AG20443 (cell line): ENCODE data around the gene ATP6V1B1.

ENCODE experiments used
- DNase-seq: peaks from one replicate; pipeline ENCODE4 v3.0.0; 2012; ENCODE audit warnings: low spot score, mixed read lengths

ATP6V1B1 gene

DNA sequence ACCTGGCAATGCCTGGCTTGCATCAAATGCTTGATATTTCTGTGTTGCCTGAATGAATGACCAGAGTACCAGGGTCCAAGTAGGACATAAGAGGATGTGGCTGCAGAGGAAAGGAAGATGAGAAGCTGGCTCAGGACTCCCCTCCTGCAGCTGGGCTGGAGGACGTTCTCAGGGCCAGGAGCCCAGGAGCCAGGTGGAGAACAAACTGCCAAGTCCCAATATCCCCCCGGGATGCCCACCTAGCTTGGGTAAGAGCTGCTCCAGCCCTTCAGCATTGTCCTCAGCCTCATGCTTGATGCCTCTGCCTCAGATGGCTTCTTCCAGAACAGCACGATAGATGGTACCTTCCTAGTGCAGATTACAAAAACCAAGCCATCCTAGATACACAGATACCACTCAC lies 8.6 kb upstream of the ATP6V1B1 start:
- no peak for DNase-seq

DNA sequence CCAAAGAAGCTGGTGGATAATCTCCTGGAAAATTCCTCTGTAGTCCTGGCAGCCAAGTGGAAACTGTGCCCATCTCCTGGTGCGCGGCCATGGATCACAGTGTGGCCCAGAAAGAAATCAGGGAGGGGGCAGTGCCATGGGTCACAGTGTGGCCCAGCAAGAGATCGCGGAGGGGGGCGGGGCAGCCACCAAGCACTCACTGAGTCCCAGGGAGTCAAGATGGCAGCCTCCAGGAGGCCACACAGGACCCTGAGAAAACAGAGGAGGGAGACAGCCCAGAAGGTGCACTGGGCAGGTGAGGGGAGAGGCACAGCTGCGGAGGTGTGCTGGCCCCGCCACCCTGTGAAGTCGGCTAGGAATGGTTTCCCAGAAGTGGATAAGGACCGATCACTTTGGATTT lies 8.1 kb upstream of the ATP6V1B1 start:
- no peak for DNase-seq

DNA sequence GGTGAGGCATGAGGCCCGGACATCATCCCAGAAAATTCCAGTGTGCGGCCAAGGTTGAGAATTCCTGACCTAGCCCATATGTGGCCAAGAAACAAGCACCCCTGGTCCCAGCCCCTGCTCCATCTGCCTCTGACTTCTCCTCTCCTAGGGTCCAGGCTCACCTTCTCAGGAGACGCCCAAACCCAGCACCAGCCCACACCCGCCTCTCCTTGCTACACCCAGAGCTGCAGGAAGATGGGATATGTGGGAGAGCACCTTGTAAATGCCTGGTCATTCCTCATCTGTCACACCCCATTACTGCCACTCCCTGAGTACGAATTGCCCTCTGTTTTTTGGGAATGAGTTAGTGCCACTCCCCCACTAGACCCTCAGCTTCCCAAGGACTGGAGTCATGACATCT lies 7.3 kb upstream of the ATP6V1B1 start:
- DNase-seq, result no peak

DNA sequence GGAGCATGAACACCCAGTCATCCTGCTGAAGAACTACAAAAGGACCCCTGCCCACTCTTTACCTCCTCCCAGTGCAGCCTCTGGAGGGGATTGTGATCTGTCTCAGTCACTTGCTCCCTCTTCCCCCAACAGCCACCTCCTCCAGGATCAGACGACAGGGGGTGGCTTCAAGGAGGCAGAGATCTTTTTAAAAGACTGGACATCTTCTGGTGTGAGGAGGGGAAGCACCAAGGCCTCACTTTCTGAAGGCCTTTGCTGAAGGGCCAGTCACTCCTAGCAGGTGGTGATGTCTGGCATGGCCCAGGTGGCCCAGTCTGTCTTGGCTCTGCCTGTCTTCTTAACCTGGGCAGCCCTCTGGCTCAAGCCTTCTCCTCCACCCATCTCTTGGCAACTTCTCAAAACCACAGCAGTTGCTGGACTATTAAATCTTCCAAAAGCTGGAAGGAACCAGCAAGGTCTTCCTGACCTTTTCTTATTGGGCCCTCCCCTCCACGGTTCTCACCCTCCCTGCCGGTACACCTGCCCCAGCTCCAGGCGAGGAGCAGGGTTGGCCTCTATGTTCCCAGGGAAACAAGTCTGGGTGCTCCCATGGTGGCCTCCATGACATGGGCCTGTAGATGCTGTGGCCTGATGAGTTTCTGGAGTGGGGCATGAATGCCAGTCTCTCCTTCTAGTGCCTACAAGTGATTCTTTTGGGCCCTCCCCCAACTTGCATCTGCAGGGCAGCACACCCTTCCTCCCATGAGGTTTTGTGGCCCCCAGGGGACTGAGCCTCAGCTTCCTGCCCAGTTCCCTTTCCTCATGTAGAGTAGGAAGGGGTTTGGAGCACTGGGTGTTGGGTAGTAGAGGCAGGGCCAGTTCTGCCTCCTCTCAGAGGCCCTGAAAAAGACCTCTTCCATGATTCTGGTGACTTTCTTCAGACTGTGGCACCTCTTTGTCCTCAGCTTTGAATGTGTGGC lies 5.0 kb upstream of the ATP6V1B1 start:
- no peak for DNase-seq

DNA sequence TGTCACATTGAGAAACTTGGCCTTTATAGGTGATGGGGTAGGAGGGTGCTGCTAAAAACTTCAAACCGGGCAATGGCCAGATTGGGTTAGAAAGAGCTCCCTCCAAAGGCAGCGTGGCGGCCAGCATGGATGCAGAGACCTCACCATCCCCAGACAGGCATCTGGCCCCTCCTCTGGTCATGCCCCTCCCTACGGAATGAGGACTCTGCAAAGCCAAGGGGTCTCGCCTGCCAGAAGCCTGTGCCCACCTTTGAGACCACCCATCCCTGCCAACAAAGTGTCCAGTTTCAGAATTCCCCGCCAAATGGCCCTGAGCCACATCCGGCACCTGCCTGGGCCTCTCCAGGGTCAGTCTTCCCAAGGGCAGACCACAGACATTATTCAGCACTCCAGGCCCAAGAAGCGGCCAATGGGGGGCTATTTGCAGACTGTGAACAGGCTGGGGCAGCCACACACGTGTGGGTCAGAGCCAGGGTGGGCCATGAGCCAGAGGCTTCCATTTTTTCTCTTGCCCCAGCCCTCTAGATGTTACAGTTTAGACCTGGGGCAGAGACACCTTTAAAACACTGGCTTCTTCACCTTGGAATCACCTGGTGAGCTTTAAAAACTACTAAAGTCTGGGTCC lies 4.2 kb upstream of the ATP6V1B1 start:
- DNase-seq, result no peak

DNA sequence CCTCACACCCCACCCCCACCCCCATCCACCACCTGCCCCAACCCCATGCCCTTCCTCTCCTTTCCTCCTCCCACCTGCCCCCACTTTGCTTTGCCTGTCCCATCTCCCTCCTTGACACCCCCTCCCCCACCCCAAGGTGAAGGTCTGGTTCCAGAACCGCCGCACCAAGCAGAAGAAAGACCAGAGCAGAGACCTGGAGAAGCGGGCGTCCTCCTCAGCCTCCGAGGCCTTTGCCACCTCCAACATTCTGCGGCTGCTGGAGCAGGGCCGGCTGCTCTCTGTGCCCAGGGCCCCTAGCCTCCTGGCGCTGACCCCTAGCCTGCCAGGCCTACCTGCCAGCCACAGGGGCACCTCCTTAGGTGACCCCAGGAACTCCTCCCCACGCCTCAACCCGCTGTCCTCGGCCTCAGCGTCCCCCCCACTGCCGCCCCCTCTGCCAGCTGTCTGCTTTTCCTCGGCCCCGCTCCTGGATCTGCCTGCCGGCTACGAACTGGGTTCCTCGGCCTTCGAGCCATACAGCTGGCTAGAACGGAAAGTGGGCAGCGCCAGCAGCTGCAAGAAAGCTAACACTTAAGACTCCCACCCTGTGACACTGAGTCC lies 3.0 kb upstream of the ATP6V1B1 start:
- DNase-seq, result no peak

DNA sequence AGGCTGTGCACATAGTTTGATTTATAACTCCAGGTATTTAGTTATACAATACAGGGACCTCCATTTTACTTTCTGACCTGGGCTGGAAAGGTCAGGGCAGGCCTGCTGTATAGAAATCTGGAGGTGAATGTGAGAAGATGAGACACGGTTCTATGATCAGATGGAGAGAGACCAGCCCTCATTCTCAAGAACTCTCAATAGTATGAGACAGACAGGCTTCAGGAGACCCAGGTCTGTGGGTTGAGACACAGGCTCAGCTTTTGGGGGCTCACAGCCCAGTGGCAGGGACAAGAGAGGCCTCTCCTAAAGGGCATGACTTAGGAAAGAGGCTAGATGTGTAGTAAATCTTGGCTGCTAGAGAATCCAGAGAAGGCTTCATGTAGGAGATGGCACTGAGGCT lies 719 bp upstream of the ATP6V1B1 start:
- DNase-seq, result no peak

DNA sequence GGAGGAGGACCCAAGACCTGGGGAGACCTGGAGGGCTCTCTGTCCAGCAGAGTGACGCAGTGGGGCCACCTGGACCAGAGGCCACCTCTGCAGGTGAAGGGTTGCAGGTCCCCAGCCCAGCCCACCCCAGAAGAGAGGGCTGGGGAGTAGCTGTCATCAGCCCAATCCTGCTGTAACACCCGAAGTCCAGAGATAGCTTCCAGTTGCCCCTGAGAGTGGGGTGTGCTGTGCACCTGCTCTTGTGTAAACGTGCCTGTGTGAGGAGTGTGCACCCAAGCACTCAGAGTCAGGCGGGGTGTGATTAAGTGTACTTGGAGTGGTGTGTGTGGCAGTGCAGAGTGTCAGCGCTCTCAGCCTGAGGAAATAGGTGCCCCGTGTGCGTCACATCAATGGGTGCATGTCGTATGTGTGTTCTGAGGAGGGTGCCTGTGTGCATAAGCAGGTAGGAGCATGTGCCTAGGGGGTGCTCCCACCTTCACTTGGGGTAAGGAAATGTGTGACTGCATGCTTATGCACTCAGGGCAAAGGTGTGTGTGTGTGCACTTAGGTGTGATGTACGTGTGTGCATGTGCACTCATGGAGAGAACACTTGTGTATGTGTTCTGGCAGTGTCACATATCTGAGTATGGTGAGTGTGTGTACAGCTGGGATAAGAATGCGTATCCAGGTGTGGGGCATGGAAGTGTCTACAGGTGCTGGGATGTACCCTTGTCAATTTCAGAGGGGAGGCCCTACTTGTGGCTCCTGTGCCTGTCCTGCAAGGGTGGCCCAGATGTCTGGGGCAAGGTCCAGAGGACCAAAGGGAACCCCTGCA lies 672 bp downstream of the ATP6V1B1 start:
- DNase-seq, result no peak

DNA sequence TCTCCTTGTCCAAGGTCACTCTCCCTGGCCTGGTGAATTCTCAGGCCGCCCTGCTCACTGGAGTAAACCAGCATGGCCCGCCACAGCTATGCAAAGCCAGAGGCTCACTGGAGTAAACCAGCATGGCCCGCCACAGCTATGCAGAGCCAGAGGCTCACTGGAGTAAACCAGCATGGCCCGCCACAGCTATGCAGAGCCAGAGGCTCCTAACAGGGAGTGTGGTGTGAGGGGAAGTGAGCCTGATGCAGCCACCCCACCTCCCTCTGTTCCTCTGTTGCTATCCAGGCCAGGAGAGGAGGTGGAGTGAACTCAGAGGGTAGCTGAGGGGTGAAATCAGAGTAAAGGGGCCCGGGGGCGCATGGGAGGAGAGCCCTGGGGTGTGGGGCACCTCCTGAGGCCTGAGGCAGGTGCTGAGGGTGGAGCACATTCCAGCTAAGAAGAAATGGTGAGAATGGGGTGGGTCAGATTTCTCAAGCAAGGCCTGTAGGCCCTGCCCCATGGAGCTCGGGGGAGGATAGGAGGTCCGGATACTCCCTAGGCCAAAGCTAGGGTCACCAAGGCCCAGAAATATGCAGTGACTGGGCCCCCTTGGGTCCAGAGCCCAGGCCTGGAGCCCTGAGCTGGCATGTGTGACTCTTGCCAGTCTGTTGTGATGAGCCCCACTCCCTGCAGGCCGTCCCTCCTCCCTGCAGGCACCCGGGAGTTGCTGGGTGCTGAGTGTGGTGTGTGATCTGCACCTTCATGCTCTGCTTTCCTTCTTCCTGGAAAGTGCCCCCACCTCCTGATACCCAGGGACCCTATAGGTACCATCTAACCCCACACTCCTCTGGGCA lies 1.5 kb downstream of the ATP6V1B1 start:
- DNase-seq, result no peak

DNA sequence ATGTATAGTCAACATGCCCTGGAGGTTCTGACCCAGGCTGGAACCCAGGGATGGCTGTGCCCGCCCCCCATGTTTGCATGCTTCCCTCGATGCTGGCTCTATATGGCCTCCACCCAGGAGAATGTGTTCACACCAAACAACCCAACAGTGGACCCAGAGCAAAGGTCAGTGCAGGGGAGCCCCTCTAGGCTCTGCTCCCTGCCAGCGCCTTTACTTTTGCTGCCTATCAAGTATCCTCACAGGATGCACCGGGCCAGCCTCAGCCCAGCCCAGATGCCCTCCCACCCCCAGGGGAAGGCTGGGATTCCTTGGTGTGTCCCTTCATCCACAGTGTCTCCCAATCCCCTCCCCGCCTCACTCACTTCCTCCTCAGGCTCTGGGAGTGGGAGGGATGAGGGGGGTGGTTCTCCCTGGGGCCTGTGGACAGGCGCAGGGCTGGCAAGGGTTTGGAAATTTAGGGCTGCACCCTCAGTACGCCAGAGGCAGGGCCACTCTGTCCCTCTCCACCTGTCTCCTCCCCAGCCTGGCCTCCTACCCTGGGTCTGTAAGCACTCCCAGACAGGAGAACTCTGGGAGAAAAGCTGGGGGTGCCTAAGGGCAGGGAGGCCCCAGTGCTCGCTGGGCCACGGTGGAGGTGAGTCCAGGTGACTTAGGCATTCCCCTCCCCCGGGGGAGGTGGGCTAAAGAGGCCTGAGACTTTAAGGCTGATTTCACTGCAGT lies 2.3 kb downstream of the ATP6V1B1 start:
- no peak for DNase-seq

DNA sequence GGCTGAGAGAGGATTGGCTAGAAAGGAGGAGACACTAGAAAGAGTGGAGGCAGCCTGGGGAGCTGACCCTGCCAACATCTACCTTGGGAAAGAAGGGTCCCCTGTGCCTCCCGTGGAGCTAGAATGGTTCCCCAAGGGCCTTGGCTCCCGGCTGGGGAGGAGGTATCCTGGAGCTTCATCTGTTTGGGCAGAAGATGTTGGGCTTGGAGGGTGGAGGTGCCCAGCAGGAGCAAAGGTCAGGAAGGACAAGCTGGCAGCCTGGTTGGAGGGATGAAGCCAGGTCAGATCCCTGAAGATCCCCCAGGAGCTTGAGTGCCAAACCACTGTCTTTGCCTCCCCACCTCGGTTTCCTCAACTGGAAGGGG lies 2.9 kb downstream of the ATP6V1B1 start:
- DNase-seq, result no peak

DNA sequence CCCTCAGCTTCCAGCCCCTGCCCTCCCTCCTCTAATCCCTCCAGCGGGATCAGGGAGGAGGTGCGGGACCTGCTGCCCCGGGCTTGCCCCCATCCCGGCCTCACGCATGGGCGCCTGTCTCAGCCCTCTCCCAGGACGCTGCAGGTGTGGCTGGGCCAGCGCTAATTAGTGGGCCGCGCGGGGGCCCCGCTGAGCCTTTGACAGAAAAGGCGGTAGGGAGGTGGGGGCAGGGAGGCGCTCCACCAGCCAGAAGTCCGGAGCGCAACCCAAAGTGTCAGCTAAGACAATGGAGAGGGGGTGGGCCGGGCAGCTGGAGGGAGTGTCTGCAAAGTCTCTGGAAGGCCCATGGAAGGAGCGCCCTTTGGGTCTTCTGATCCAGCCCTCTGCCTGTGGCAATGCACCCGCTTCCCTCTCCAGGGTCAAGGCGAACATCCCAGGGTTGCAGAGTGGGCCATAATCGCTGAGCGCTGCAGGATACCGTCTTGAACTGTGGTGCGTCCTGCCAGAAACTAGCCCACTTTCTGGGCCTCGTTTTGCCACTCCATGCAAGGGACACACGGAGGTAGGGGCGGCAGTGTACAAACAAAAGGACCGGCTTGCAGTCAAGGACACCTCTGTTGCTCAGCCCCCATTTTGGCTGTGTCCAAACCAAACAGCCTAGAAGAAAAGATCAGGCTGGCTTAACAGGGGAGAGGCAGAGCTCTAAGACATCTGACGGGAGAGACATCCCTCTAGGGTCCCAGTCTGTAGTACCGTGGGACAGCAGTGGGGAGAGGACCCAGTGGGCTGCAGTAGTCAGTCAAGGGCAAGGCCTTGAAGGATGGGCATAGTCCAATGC lies 3.5 kb downstream of the ATP6V1B1 start:
- no peak for DNase-seq

DNA sequence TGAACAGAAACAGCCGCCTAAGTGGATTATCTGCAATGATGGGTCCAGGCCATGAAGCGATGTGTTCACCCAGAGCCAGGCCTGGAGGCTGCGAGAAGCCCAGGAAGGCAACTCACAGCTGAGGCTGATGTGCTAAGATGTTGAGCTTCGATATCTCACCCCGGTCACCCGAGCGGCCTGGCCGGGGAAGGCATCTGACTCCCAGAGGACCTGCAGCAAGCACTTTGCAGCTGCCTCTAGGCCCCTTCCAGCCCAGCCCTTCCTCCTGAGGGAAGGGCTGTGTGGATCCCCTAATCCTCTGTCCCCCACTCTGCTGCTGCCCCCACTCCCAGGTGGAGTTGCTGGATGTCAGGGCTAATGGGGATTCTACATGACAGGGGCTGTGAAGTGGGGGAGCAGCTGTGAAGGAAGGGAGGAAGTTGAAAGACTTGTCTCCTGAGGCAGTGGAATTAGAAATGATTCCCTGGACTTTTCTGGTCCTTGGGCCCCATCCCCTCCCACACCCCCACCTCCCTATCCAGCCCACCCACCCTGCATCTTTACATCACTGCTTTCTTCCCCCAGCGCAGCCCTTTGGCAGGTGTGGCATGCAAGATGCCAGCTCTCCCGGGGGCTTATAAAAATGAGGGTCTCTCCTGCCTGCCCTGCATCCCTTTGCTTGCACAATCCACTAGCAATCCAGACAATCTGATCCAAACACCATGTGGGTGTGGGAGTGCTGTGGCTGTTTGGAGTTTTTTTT lies 4.3 kb downstream of the ATP6V1B1 start:
- DNase-seq, result no peak

DNA sequence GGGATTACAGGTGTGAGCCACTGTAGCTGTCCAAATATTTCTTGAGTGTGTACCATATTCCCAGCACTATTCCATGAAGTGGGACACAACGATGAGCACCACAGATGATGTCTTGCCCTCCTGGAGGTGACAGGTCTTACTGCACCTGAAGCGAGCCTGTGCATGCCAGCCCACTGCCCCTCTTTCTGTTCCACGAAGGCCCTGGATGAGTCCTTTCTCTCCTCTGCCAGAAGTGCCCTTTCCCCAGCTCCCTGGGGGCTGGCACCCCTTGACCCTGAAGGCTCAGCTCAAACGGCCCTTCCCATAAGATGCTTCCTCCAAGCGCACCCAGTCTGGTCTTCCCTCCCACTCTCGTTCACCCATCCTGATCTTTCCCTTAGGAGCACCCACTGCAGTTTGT lies 5.5 kb downstream of the ATP6V1B1 start:
- no peak for DNase-seq

DNA sequence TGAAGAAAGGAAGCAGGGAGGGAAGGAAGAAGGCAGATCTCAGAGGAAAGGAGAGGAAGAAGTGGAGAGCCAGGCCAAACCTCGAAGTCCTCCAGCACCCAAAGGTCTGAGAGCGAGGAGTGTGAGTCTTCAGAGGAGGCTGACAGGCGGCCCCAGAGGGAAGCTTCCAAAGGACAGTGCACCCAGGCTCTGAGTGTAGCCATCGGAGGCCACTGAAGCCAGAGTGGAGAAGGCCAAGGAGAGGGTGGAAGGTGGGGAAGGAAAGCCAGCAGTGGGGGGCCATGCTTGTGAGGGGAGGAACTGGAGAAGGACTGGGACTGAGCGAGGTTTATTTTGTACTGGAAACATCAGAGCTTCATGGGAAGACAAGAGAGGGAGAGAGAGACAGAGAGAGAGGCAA lies 6.0 kb downstream of the ATP6V1B1 start:
- no peak for DNase-seq

DNA sequence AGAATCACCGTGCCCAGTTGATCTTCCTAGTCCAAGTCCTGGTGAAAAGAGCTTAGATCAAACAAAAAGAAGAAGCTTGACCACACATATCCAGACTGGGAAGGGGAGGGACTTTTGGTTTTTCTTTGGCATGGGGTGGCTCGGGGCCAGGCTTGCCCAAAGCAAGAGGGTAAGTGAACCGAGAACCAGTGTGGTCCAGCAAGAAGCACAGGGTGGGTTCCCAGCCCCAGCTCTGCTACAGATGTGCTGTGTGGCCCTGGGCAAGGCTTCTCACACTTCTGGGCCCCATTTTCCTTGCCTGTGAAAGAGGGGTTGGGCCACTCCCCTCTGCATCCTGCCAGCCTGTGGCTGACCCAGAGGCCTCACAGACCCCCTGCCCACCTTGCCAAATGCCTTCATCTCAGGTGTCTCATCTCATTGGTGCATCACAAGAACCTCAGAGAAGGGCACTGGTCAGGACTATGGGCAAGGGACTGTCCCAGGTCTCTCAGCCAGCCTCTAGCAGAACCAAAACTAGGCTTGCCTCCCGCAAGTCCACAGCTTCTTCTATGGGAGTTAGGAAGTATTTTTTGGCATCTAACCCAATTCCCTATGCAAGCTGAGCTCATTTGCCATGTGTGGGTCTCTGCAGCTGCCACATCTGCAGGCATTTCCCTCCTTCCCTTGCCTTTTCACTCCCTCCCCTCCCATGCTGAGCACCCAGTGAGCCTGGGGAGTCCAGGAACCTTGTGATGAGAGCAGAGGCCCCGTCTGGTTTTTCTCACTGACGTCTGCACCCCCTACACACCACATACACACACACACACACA lies 6.9 kb downstream of the ATP6V1B1 start:
- no peak for DNase-seq

DNA sequence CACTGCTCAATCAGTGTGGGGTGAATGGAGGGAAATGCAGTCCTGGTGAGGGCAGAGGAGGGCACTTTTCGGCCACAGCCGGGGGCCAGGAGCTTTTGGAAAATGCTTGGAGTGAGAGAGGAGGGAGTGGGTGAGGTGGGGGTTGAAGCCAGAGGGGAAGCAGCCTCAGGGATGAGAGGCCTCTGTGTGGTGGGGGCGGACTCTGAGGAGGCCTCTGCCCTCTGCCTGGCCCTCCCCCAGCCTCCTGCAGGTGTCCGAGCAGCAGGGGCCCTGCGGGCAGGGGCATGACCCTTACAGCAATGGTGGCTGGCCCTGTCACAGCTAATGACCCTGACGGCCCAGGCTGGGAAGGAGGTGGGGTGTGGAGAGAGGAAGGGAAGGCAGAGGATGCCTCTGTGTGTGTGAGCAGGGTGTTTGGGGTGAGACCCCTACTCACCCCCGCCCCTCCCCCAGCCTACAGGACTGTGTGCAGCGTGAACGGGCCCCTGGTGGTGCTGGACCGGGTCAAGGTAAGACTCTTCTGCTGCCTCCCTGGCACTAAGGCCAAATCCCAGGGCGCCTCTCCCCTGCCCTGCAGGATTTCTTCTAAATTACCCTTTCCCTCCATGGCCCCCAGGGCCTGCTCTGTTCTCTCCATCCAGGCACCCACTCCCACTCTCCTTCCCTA lies 7.6 kb downstream of the ATP6V1B1 start:
- DNase-seq, result no peak
